DOHH2 (cell line): Measurements from ENCODE around the gene FBRSL1.

Source experiments
- H3F3A ChIP-seq: fragments of 200-600 bp; sonication (generic), shearing (Covaris generic); 2 replicates; pipeline ENCODE4 v1.6.0; 2016; ENCODE audit warnings: antibody characterized with exemption, mild to moderate bottlenecking; ENCODE audit not compliant: control insufficient read depth, insufficient read depth
- H3K27ac ChIP-seq: fragments of 200-600 bp; sonication (generic); 2 replicates; pipeline ENCODE4 v1.5.1; 2014; ENCODE audit warnings: low read depth, mild to moderate bottlenecking, low read length, moderate library complexity
- H3K27me3 ChIP-seq: fragments of 200-600 bp; sonication (generic); 2 replicates; pipeline ENCODE4 v1.6.1; 2014; ENCODE audit warnings: mild to moderate bottlenecking, low read length, mixed read lengths; ENCODE audit not compliant: control insufficient read depth
- H3K36me3 ChIP-seq: fragments of 200-600 bp; sonication (generic); 2 replicates; pipeline ENCODE4 v1.6.1; 2014; ENCODE audit warnings: mild to moderate bottlenecking, low read length, moderate library complexity, mixed read lengths; ENCODE audit not compliant: control insufficient read depth
- H3K4me1 ChIP-seq: fragments of 200-600 bp; sonication (generic); 2 replicates; pipeline ENCODE4 v1.6.1; 2014; ENCODE audit warnings: mild to moderate bottlenecking, low read length, mixed read lengths; ENCODE audit not compliant: control insufficient read depth
- H3K4me2 ChIP-seq: fragments of 200-600 bp; sonication (generic); 2 replicates; pipeline ENCODE4 v1.6.0; 2014; ENCODE audit warnings: mild to moderate bottlenecking, low read length, moderate library complexity
- H3K4me3 ChIP-seq: fragments of 200-600 bp; sonication (generic); 2 replicates; pipeline ENCODE4 v1.5.1; 2014; ENCODE audit warnings: mild to moderate bottlenecking, low read length, mixed read lengths
- H3K79me2 ChIP-seq: fragments of 200-600 bp; sonication (generic); 2 replicates; pipeline ENCODE4 v1.6.1; 2014; ENCODE audit warnings: mild to moderate bottlenecking, low read length, mixed read lengths; ENCODE audit not compliant: control insufficient read depth
- H3K9me2 ChIP-seq: fragments of 200-600 bp; sonication (generic); replicated peaks from 2 replicates; pipeline ENCODE4 v1.6.1; 2014; ENCODE audit warnings: mild to moderate bottlenecking, low read length, mixed read lengths; ENCODE audit not compliant: control insufficient read depth
- H3K9me3 ChIP-seq: fragments of 200-600 bp; sonication (generic); 2 replicates; pipeline ENCODE4 v1.6.1; 2014; ENCODE audit warnings: antibody characterized with exemption, low read length, mixed read lengths; ENCODE audit not compliant: control insufficient read depth, insufficient read depth
- H4K20me1 ChIP-seq: fragments of 200-600 bp; sonication (generic); 2 replicates; pipeline ENCODE4 v1.6.0; 2014; ENCODE audit warnings: low read depth, mild to moderate bottlenecking, antibody characterized with exemption, low read length, moderate library complexity; ENCODE audit not compliant: control insufficient read depth, insufficient read depth
- EZH2phosphoT487 ChIP-seq: fragments of 200-600 bp; sonication (generic); IDR thresholded peaks from 2 replicates; pipeline ENCODE4 v1.6.1; 2017; ENCODE audit warnings: borderline replicate concordance, mild to moderate bottlenecking, antibody characterized with exemption, low read length, moderate library complexity, mixed read lengths
- TF ChIP-seq, protein P1 (sequence below): fragments of 200-600 bp; sonication (generic); IDR thresholded peaks from one replicate; pipeline ENCODE4 v1.5.1; 2014; ENCODE audit warnings: antibody characterized with exemption, mild to moderate bottlenecking, low read depth, low read length; ENCODE audit not compliant: poor library complexity, severe bottlenecking

The FBRSL1 gene

DNA sequence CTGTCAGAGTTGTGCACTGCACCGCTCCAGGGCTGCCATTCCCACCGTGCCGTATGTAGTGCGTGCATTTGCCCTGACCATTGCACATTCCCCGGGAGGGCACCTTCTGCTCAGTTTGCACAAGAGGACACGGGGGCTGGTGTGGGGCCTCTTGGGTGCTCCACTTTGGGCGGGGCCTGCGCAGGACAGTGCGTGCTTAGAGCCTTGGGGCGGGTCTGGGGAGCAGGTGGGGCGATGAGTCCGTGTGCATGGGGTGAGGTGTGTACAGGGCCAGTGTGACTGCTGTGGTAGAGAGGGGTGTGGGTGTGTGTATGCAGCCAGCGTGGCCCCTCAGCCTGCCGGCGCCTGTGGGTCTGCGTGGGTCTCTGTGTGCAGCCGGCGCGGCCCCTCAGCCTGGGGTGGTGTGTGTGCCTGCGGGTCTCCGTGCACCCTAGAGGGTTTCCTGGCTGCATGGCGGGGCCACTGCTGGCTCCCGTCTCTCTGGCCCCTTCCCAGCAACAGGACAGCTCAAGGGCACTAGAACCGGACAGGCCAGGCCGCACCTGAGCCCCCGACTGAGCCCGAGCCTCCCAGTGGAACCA, 31.9 kb downstream of the FBRSL1 start:
- no peaks in the 10 kb centered on the region for H3K4me1 ChIP-seq
- H3K4me3 ChIP-seq: no peak overlapping the region

DNA sequence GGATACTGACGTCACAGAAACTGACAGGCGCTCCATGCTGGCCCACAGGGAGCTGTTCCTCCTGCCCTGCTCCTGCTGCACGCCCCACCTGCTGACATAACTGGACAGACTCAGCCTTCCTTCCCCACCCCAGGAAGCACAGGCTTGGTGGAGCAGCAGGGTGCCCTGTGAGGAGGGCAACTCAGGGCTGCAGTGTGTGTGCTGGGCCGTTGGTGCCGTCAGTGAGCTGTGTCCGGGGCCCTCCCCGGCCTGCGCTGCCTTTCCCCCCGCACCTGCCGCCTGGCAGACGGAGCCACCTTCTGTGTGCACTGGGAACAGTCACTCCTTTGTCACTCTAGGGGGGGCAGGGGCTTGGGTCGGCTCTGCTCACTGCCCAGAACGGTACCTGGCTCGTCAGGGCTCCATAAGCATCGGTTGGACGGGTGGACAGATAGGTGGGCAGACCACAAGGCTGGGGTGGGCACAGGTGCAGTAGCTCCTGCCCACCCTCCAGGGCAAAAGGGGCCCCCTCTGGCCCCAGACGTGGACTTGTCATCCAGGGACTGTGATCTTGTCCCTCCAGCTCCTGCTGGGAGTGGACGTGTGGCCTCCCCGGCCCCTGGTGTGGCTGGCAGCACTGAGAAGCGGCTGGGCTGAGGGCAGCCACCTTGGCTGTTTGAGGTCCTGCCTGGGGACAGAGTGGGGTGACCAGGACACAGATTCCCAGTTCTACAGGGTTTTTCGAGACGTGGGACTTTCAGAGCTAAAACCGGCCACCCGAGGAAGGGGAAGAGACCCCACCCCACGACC, 32.8 kb downstream of the FBRSL1 start:
- H3K9me2 ChIP-seq: no peaks in the 10 kb centered on the region
- H3K79me2 ChIP-seq: no peaks in the 10 kb centered on the region
- peaks cover 13% of the 10 kb centered on the region; the same call in 1 of the 2 replicates for H3K9me3 ChIP-seq
- H3K4me2 ChIP-seq: no peak overlapping the region
- H3K27me3 ChIP-seq: no peaks in the 10 kb centered on the region
- no peak overlapping the region for H3K4me3 ChIP-seq
- H4K20me1 ChIP-seq: no peaks in the 10 kb centered on the region
- no peaks in the 10 kb centered on the region for H3F3A ChIP-seq
- no peak overlapping the region for H3K27ac ChIP-seq
- H3K4me1 ChIP-seq: no peaks in the 10 kb centered on the region
- no peak for TF ChIP-seq EZH2phosphoT487
- TF ChIP-seq, protein P1, sequence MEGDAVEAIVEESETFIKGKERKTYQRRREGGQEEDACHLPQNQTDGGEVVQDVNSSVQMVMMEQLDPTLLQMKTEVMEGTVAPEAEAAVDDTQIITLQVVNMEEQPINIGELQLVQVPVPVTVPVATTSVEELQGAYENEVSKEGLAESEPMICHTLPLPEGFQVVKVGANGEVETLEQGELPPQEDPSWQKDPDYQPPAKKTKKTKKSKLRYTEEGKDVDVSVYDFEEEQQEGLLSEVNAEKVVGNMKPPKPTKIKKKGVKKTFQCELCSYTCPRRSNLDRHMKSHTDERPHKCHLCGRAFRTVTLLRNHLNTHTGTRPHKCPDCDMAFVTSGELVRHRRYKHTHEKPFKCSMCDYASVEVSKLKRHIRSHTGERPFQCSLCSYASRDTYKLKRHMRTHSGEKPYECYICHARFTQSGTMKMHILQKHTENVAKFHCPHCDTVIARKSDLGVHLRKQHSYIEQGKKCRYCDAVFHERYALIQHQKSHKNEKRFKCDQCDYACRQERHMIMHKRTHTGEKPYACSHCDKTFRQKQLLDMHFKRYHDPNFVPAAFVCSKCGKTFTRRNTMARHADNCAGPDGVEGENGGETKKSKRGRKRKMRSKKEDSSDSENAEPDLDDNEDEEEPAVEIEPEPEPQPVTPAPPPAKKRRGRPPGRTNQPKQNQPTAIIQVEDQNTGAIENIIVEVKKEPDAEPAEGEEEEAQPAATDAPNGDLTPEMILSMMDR: no peak
- no peaks in the 10 kb centered on the region for H3K36me3 ChIP-seq

More for the DNA sequence above, 31.9 kb downstream of the FBRSL1 start:
- Histone ChIP-seq H3K9me2 (no peaks in the 10 kb centered on the region), H3F3A (no peaks in the 10 kb centered on the region), H3K9me3 (peaks cover 13% of the 10 kb centered on the region; the same call in 1 of the 2 replicates), H4K20me1 (no peaks in the 10 kb centered on the region), H3K27me3 (no peaks in the 10 kb centered on the region), H3K79me2 (no peaks in the 10 kb centered on the region), H3K27ac (no peak overlapping the region), H3K4me2 (no peak overlapping the region), H3K36me3 (no peaks in the 10 kb centered on the region)
- no peak for TF ChIP-seq EZH2phosphoT487
- TF ChIP-seq, protein P1: no peak

DNA sequence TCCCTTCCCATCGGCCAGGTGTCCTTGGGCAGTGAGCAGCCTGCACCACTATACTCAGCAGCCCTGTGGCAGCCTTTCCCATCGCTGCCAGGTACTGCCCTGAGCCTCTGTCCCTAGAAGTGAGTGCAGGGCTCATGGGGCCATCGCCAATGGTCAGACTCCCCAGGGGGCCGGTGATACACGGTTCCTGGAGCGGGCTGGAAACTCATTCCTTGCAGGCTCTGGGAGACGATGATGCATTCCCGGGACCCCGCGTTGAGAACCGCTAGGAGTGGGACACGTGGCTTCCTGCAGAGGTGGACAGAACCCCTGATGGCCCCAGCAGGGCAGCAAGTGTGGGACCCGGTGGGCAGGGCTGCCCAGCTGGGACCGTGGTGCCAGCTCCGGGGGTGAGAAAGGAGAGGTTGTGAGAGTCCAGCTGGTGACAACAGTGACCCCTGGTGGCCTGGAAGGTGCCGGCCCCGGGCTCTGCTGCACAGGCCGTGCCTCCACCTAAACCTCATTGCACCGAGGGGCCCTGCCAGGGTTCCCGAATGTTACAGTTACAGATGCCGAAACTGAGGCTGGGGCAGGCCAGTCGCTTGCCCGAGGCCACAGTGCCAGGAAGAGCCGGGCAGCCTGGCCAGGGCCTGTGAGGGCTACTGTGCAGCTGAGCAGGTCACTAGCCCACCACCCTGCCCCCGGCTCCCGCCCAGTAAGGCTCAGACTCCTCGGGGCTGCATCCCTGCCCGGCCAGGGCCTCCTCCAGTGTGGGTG, 33.8 kb downstream of the FBRSL1 start:
- no peak overlapping the region for H3K27ac ChIP-seq
- no peaks in the 10 kb centered on the region for H3K36me3 ChIP-seq
- no peaks in the 10 kb centered on the region for H3K9me2 ChIP-seq
- no peak overlapping the region for H3K4me3 ChIP-seq
- H3K4me1 ChIP-seq: no peaks in the 10 kb centered on the region
- peaks cover 7% of the 10 kb centered on the region; the same call in 1 of the 2 replicates for H3K9me3 ChIP-seq
- no peaks in the 10 kb centered on the region for H3F3A ChIP-seq
- H3K27me3 ChIP-seq: no peaks in the 10 kb centered on the region
- no peak overlapping the region for H3K4me2 ChIP-seq
- TF ChIP-seq, protein P1: peak; percentile 88
- no peak for TF ChIP-seq EZH2phosphoT487
- no peaks in the 10 kb centered on the region for H3K79me2 ChIP-seq
- H4K20me1 ChIP-seq: no peaks in the 10 kb centered on the region
